GM12891 (cell line): ENCODE measurements around the gene CCM2.

Source experiments
- PAX5 ChIP-seq: IDR thresholded peaks from 2 replicates; pipeline ENCODE4 v1.6.1; 2011; ENCODE audit warnings: low read length, moderate library complexity, mild to moderate bottlenecking; ENCODE audit not compliant: insufficient read depth, severe bottlenecking
- POLR2A ChIP-seq: IDR thresholded peaks from 2 replicates; pipeline ENCODE4 v1.6.1; 2011; ENCODE audit warnings: low read depth, low read length, control low read depth
- POLR2AphosphoS5 ChIP-seq: IDR thresholded peaks from 2 replicates; pipeline ENCODE4 v1.6.1; 2011; ENCODE audit warnings: low read depth, low read length, control low read depth
- SPI1 ChIP-seq: IDR thresholded peaks from 2 replicates; pipeline ENCODE4 v1.6.1; 2011; ENCODE audit warnings: low read depth, low read length, control low read depth
- TAF1 ChIP-seq: IDR thresholded peaks from 2 replicates; pipeline ENCODE4 v1.6.1; 2011; ENCODE audit warnings: low read depth, low read length, control low read depth

- TF ChIP-seq POLR2A (no peak), POLR2AphosphoS5 (no peak), SPI1 (no peak), TAF1 (no peak), PAX5 (no peak)
Measured at GRCh38 chr7:45007106-45007505, 7.1 kb downstream of the CCM2 start.
